NCI-H774 (cell line): ENCODE data around the gene MTHFSD.
"Not testable (repeated sequence)": the region's sequence is repeated elsewhere in the genome, so short reads cannot be mapped to it uniquely, and the experiment has no call there.

Experiments used
- DNase-seq: peaks from one replicate; lab custom pipeline; 2025; lab: John Stamatoyannopoulos, UW

The MTHFSD gene, protein sequence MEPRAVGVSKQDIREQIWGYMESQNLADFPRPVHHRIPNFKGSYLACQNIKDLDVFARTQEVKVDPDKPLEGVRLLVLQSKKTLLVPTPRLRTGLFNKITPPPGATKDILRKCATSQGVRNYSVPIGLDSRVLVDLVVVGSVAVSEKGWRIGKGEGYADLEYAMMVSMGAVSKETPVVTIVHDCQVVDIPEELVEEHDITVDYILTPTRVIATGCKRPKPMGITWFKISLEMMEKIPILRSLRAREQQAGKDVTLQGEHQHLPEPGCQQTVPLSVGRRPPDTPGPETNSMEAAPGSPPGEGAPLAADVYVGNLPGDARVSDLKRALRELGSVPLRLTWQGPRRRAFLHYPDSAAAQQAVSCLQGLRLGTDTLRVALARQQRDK

DNA sequence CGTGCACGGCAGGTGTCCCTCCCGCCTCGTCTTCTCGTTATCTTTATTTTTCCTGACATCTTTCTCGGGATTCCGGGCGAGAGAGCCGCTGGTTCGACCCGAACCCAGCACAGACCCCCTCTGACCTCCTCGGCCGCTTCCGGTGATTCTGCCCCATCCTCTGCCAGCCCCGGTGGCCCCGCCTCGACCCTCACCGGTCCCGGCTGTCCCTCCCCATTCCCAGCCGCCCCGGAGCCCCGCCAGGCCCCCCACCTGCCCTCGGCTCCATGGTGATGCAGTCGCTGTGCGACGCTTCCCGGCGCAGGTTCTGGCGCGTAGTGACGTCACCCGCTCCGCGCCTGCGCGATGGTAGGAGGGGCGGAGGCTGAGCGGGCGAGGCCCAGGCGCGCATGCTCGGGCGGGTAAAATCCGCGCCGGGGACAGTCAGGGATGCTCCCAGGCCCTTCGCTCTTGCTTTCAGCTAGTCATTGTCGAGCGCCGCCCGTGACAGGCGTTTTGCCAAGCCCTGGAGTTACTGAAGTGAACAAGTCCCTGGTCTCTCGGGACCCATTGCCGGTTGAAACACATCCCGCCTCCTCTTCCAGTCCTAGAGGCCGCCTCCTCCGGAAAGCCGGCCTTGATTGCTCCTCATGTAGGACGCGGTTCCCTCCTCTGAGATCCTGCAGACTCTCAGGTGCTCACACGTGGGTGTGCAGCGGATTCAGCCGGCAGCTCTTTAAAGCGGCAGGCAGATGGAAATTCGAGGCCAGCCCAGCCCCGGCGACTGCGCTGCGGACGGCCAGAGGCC lies at the start of gene MTHFSD:
Gene MTHFSD (minus strand): TSS at position 319 of the 787 bp plus-strand sequence. CDS start 51 bp downstream, at position 268.
- DNase-seq: peak; percentile 71

DNA sequence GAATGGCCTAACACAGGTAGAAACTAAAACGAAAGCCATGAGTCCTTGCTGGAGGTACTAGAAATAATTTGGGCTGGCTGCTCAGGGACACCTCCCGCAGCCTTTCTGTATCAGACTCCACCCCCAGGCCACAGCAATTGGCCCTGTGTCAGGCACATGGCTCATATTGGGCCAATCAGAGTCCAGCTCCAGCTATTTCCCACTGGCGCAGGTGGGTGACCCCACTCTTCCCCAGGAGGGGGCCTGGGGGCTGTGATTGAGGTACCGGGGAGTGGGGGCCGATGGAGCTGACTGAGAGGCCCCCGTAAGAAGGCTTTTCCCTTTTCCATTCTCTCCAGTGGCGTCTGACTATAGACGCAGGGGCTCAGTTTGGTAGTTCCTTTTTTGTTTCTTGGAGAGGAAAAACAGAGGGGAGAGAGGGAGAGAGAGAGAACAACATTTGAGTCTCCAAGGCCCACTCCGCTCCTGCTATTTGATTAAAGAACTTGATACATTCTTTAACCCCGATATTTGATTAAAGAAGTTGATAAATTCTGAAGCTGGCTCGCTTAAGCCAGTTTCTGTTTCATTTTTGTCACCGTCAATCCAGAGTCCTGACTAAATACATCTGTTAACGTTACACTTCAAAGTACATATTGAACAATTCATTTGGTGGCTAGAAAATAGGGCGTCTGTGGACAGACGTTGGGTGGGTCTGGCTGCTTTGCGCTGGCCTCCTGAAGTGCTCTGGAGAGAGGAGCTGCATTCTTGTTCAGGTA lies 49.6 kb upstream of the MTHFSD start:
- DNase-seq: no peak

DNA sequence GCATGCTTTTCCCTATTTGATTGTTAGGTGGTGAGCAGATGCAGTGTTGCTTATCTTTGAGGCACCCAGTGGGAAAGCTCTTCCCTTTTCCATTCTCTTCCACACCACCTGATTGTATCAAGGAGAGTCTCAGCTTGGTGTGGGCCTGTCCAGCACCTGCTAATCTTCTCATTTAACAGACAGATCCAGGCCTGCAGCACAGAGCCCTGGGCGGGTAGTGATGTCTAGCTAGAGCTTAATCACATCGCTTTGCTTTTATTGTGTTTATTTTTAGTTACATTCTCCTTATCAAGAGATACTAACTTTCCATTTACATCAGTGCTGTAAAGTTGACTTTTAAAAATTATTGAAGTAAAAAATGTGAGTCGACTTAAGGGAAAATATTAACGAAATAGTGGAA lies 47.5 kb upstream of the MTHFSD start:
- no peak for DNase-seq

DNA sequence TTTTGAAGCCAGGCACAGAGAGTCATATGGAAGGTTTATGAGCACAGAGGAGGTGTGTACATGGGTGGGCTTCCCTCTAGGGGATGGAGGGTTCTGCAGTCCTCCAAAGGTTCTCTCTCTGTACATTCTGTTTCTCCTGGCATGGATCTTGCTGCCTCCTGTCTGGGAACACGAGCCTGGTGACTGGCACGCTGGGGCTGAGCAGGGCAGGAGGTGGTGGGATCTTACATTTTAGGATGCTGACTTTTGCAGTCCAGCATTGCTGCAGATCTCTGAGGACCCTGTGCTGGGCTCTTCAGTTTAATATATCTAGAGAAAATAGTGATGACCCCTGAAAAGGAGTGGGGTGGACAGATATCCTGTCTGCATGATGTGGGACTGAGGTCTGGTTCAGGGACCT lies 46.3 kb upstream of the MTHFSD start:
- no peak for DNase-seq

DNA sequence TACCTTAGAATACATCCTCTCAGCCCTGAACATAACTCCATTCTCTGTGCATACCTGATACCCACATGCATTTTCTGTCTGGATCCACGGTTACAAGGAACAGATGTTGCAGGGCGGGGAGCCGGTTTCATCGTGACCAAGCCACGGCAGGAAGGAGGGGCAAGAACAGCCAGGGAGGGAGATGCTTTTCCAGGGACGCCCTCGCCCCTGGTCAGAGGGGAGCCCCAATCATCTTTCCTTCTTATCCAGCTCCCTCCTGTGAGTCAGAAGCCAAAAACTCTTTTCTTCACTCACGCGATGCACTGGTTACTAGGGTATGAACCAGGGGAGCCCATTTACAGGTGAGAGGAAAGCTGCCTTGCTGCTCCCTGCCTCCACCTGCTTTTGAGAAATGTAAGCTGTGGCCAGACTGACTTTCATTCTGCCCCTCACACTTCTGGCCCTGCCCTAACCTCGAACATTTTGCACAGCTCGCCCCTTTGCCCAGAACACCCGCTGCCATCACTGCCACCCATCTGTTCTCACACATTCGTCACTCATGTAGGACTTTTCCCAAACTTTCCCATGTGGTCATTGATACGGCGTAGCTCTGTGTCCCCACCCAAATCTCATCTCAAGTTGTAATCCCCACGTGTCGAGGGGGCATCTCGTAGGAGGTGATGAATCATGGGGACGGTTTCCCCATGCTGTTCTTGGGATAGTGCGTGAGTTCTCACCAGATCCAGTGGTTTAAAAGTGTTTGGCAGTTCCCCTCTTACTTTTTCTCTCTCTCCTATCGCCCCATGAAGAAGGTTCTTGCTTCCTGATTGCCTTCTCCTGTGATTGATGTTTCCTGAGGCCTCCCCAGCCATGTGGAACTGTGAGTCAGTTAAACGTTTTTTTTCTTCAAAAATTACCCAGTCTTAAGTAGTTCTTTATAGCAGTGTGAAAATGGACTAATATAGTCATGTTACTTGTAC lies 43.9 kb upstream of the MTHFSD start:
- no peak for DNase-seq

DNA sequence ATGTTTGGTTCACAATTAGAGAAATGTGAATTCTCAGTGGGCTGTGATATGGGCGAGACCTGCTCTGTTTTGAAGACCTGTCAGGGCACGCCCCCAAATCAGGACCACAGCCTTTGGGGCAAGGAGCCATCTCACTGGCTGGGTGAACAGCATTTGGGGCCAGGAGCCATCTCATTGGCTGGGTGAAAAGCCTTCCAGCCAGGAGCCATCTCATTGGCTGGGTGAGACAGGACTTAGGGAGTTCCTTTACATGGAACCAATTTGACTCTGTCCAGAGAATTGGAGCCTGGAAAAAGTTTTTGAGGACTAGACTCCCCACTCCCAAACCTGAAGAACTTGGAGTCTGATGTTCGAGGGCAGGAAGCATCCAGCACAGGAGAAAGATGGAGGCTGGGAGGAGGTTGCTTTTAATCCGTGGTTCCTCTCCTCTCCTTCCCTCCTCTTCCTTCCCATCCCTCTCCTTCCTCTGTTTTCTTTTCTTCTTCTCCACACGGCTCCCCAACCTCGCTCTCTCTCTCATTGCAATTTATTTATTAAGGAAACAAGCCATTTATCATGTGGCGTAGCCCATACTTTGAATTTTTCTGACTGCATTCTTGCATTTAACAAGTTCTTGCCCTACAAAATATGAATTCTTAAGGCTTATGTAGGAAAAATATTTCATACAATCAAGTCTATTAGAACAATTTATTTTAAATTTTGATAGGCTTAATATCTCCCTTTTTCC lies 43.0 kb upstream of the MTHFSD start:
- DNase-seq: no peak

DNA sequence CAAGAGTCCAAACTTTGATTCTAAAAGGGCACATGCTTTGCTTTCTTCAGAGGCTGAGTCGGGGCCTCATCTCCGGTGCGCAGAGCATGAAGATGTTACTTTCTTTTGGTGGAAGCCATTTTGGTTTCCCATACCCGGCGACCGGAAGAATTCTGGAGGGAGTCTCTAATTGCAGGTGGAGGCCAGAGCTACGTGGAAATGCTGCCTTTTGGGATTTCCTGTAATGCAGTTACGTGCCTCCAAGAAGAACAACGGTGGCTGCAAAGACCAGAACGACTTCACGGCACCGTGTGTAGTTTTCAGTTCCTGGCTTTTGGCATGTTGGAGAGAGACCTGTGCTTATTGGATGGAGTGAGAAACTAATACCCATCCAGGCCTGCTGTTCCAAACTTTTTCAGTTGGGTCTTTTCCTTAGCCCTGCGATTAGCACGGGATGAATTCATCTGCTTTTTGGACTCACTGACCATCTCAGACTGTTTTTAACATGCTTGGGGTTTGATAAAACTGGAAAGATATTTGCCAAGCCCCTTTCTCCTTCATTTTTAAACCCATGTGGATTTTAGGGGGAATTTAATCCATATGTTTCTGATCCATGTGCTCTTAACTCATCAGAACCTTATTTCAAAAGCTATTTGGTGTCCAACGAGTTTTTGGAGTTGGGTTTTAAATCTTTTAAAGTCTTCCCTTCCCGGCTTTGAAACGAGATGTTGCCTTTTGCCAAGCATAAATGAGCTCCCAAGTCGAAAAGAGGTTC lies 42.3 kb upstream of the MTHFSD start:
- no peak for DNase-seq

DNA sequence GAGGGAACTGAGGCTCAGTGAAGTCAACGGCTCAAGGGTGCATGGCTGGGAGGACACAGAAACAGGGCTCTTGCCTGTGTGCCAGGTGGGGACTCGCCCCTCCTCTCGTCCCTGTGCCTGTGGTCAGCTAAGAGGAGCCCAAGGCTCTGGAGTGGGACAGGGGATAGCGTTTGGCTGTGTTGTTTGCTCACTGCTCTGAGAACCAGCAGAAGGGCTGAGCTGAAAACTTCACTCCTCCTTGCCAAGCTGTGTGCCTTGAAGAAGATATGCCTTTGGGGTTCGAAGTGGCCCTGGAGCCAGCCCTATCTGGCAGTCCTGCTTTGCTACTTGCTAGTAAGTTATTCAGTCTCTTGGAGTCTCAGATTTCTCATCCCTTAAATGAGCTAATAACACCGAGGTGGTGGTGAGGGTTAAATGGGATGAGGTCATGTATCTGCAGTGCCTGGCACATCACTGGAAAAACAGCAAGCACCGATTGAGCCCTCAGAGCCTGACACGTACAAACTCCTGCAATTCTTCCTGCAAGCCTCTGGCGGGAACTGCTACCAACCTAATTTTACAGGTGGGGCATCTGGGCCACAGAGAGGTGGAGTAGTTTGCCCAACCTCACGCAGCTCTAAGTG lies 41.1 kb upstream of the MTHFSD start:
- no peak for DNase-seq

DNA sequence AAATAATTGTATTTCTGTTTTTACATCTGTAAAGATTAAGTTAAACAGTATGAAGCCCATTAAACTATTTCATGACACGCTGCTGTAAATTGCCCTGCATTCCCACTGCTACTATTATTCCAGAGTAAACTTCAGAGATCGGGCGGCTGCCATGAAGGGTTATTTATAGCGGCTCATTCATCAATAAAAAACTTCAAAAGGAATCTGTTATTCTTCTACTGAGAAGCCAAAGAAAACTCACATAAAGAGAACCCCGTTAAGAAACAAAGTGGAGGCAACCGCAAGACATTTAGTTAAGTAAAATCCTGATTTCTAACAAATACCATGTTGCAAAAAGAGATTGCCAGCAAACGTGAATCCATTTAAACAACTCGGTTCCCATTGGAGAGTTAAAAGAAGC lies 39.7 kb upstream of the MTHFSD start:
- DNase-seq: no peak

DNA sequence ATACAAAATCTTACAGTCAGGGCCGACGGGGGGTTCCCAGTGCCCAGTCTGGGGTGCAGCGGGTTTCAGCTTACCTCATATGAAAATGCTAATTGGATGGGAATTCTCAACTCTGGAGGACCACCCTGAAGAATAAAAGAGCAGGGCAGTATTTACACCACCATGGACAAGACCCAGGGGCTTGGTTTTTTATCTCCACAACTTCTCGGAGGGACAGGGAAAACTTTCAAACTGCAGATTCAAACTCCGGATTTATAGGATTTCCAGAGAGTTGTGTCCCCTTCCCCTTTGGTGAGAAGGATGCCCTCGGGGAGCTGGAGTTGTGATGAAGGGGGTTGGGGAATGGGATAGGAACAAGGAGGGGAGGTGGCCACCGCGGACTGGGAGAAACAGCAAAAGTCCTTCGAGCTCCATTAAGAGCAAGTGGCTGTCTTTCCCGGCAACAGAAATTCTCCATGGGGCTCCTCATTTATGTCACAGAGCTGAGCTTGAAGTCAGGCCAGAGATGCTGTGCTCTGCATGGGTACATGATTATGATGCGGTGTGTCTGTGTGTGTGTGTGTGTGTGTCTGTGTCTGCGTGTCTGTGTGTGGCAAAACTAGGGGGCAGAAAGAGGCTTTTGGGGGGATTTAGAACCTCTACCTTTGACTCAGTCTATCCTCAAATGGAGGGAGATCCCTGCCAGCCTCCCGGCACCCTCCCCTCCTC lies 39.0 kb upstream of the MTHFSD start:
- DNase-seq: no peak

DNA sequence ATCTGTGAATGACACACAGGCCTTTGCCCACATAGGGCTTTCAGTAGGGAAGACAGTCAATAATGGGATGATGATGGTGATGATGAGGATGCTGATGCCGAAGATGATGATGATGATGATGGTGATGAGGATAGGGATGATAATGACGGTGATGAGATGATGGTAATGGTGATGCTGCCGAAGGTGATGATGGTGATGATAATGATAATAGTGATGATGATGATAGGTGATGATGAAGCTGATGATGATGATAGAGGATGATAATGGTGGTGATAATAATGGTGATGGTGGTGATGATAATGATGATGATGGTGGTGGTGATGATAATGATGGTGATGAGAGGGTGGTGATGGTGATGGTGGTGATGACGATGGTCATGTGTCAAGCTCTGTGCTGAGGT lies 36.2 kb upstream of the MTHFSD start:
- DNase-seq: no peak

DNA sequence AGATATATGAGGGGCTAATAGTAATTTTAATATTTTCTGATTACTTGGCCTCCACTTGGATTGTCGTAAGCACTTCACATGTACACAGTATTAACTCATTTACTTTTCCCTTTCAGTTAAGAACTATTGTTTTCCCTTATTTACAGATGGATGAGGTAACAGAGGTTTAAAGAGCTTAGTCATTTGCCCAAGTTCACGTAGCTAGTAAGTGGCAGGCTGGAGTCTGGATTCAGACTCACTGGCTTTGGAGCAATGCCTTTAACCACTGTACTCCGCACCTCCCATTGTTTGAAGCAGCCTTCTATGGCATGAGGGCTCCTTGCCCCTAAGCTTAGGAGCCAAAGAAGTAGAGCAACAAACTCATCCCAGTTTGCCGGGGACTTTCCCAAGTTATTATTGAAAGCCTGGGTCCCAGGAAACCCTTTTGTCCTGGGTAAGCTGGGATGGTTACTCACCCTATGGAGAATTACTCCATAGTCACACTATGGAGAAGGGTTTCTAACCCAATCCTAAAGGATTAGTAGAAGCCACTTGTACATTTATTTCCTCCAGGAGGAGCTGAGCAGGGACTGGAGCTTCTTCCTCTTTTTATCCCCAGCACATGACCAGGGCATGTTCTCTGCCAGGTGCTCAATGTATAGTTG lies 35.6 kb upstream of the MTHFSD start:
- peak; percentile 10 for DNase-seq

DNA sequence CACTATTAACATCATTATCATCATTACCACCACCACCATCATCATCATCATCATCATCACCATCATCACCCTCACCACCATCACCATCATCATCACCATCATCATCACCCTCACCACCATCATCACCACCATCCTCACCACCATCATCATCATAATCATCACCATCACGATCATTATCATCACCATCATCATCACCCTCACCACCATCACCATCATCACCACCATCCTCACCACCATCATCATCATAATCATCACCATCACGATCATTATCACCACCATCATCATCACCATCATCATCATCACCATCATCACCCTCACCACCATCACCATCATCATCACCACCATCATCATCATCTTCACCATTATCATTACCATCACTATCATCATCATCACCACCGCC lies 32.9 kb upstream of the MTHFSD start:
- DNase-seq: not testable (repeated sequence)

DNA sequence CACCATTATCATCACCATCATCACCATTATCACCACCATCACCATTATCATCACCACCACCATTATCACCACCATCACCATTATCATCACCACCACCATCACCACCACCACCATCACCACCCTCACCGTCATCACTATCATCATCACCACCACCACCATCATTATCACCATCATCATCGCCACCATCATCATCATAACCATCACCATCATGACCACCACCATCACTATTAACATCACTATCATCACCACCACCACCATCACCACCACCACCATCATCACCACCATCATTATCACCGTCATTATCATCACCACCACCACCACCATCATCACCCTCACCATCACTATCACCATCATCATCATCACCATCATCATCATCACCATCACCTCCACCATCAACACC lies 32.5 kb upstream of the MTHFSD start:
- no peak for DNase-seq

DNA sequence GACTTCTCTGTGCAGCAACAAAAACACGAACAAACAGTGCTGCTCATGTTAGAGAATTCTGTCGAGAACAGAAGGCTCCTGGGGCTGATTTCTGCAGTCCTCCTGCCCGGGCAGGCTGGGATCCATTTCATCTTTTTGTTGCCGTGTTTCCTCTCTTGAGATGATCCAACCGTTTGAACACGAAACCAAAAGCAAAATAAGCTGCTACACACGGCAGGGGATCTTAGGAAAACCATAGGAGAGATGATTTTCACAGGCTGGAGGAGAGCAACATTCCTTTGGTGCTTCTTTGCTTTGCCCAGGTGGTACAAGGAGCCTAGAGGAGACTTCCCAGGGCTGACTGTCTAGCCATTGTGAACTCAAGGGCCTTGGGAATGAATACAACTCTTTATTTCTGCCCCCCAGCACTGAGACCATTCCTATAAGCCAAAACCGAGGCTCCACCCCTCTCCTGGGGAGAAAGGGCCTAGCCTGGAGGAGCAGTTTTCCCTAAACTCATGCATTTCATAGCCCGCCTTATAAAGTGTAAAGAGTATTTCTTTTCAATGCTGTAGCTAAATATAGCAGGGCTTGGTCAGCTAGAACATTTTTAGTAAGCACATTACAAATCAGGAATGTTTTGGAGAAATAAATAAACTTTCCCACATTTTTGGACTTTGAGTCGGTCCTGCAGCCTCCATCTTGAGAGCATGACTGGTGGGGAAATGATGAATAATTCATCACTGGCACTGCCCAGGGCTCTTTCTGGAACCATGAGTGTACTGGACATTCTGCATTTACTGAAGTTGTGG lies 31.0 kb upstream of the MTHFSD start:
- DNase-seq: no peak

DNA sequence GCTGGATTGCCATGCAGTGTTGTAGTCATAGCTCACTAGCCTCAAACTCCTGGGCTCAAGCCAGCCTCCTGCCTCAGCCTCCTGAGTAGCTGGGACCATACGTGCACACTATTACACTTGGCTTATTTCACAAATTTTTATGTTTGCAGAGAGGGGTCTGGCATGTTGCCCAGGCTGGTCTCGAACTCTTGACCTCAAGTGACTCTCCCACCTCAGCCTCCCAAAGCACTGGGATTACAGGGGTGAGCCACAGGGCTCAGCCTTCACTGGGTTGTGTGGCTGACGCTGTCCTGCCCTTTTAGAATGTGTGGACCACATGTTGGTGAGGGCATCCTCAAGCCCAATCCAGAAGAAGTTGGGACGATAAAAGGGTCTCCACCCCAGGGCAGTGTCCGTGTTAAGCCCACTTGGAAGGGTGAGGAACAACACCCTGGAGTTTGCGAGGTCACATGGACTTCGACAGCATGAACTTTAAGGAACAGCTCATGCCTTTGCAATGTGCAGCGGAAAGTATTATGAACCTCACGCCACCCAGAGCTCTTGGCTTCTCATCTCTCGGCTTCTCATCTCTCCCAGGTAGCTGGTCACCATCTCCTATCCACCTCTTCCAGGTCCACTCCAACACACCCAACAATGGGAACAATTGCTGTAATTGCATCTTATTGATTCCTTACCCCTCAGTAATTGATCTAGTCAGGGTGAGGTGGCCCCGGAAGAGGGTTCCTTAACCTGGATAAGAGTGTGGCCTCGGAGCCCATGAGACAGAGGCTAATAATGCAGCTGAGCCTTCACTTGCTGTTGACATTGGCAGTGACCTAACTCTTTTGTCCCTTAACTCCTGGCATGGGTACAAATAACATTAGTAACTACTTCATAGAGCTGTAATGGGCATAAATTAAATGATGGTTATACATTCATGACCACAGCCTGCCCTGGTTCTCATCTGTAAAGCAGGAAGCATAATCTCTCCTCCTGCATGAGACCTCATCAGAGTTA lies 30.0 kb upstream of the MTHFSD start:
- peak; percentile 6 for DNase-seq
